Calu3 (cell line): ENCODE results near the gene CXCR5. TPM values are rescaled to one million over a fixed set of nuclear protein-coding genes. Genes with fewer than 3 reads are reported as not detected.

ENCODE experiments used
- Bru-seq: library from RNA; stranded (reverse); fragments of 400-500 nt; gene quantifications from one replicate; lab custom pipeline; 2021; lab: Mats Ljungman, UMichigan
- BruChase-seq, 2 experiments: library from RNA; stranded (reverse); fragments of 400-500 nt; gene quantifications; one replicate each; lab custom pipeline; 2021; lab: Mats Ljungman, UMichigan
- BruUV-seq: library from RNA; stranded (reverse); fragments of 400-500 nt; replicated peaks from 2 replicates; lab custom pipeline; 2021; lab: Mats Ljungman, UMichigan
- CTCF ChIA-PET: fragments of 300-600 bp; sonication (Branson Sonifier 250); formaldehyde crosslinking; loops from one replicate; lab custom pipeline; 2022; ENCODE audit warnings: antibody characterized with exemption; lab: Charles Lee
- DNase-seq: peaks from one replicate; pipeline ENCODE4 v3.0.0; 2022
- H3K27ac Mint-ChIP-seq: one replicate; pipeline ENCODE4 v1.8.0; 2022; ENCODE audit warnings: mixed read lengths; ENCODE audit not compliant: unreplicated experiment
- H3K27me3 Mint-ChIP-seq: one replicate; pipeline ENCODE4 v1.8.0; 2022; ENCODE audit warnings: mixed read lengths; ENCODE audit not compliant: unreplicated experiment
- H3K36me3 Mint-ChIP-seq: one replicate; pipeline ENCODE4 v1.8.0; 2022; ENCODE audit warnings: mild to moderate bottlenecking, moderate library complexity, mixed read lengths; ENCODE audit not compliant: insufficient read depth, unreplicated experiment
- H3K4me1 Mint-ChIP-seq: one replicate; pipeline ENCODE4 v1.8.0; 2022; ENCODE audit warnings: mild to moderate bottlenecking, low read depth, mixed read lengths; ENCODE audit not compliant: unreplicated experiment
- H3K4me3 Mint-ChIP-seq: one replicate; pipeline ENCODE4 v1.8.0; 2022; ENCODE audit warnings: mild to moderate bottlenecking, low read depth, moderate library complexity, mixed read lengths; ENCODE audit not compliant: unreplicated experiment
- H3K9me3 Mint-ChIP-seq: one replicate; pipeline ENCODE4 v1.8.0; 2022; ENCODE audit warnings: low read depth, mixed read lengths; ENCODE audit not compliant: unreplicated experiment
- CTCF ChIP-seq: fragments of 200-600 bp; IDR thresholded peaks from one replicate; pipeline ENCODE4 v1.8.0; 2022; ENCODE audit warnings: antibody characterized with exemption; ENCODE audit not compliant: unreplicated experiment
- intact Hi-C: fragments of 100-400 bp; cut with micrococcal nuclease; formaldehyde crosslinking; loops from one replicate; pipeline ENCODE4 v1.10.0; 2022; ENCODE audit not compliant: unreplicated experiment
- long read RNA-seq: library from polyadenylated mRNA; stranded (forward); transcript quantifications from one replicate; pipeline ENCODE4 v2.0.0, GENCODE V29; 2022
- total RNA-seq: library from RNA; stranded (reverse); gene quantifications from 2 replicates; pipeline ENCODE4 v1.2.3, GENCODE V29; 2022

Gene CXCR5
- not detected in 2 replicates for total RNA-seq
- not detected for Bru-seq, nascent RNA
- not detected for BruChase-seq, experiment 1, labeled RNA remaining after a 6-hour chase
- BruChase-seq, experiment 2, labeled RNA remaining after a 2-hour chase: not detected
- long read RNA-seq, partial matches to known transcripts: 0 of 1 reads
- long read RNA-seq, other reads (novel, unspliced or antisense): 1 of 1 reads

DNA sequence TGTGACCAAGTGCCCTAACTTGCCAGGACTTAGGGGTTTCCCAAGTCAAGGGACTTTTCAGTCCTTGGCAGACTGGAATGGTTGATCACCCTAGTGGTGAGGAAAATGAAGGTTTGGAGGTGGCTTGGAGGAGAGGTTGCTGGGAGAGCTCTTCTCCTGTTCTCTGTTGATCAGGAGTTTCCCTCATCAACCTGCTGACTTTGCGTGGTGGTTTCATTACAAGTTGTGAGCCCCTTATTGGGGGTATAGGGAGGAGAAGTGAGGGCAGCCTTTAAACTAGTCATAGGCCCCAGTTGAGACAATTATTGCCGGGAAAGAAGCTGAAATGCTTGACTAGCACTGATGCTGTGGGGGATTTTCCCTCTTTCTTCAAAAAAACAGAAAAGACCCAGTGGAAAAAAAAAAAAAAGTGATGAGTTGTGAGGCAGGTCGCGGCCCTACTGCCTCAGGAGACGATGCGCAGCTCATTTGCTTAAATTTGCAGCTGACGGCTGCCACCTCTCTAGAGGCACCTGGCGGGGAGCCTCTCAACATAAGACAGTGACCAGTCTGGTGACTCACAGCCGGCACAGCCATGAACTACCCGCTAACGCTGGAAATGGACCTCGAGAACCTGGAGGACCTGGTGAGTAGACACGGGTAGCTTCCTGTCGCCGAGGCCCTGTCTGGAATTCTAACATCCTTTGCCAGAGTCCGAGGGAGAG is at the start of gene CXCR5:
TSS of gene CXCR5 (plus strand) at position 525 of the 704 bp plus-strand sequence. CDS start at position 575, 50 bp downstream.
- intact Hi-C loops: no loop called here
- Mint-ChIP-seq H3K36me3 (no peaks in the 10 kb centered on the region), H3K4me1 (peaks cover 11% of the 10 kb centered on the region), H3K27ac (no peak within 1 kb of the TSS), H3K4me3 (no peak within 1 kb of the TSS), H3K27me3 (peaks cover 18% of the 10 kb centered on the region), H3K9me3 (no peaks in the 10 kb centered on the region)
- CTCF ChIA-PET: interaction anchor here (1.3 kb wide), 1 partner anchor 13 kb away, joined by 3 read pairs; no protein-coding TSS in a partner anchor
- no peak for TF ChIP-seq CTCF
- no TSS peak for BruUV-seq
- DNase-seq: no peak

DNA sequence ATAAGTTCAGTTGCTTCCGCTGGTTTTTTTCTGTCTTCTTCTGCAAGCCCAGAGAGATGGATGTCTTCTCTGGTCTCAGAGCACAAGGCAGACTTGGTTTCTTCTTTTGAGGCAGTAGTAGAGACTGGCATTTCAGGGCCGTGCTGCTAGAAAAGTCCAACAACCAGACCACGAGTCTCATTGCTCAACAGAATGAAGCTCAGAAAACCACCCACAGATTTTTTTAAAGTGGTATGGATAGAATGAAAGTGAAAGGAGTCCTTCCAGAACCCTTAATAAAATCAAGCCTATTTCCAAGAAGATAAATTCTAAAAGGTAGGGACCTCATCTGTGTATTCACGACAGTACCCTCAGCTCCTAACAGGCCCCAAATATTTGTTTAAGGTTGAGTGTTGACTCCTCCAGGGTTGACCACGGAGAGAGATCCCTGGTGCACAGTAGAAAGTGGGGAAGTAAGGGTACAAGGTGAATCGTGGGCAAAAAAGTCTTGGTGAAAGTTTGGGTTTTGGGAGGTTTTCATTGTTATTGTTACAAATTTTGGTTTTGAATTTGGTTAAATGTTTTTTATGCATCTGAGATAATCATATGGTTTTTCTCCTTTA is 49.2 kb upstream of the CXCR5 start:
- H3K36me3 Mint-ChIP-seq: no peaks in the 10 kb centered on the region
- H3K9me3 Mint-ChIP-seq: no peaks in the 10 kb centered on the region
- TF ChIP-seq CTCF: no peak
- no peak for DNase-seq
- no peaks in the 10 kb centered on the region for H3K4me1 Mint-ChIP-seq
- no TSS peak for BruUV-seq
- CTCF ChIA-PET: no interaction called here
- no peak overlapping the region for H3K4me3 Mint-ChIP-seq
- H3K27me3 Mint-ChIP-seq: no peaks in the 10 kb centered on the region
- no peak overlapping the region for H3K27ac Mint-ChIP-seq
- intact Hi-C loops: no loop called here

GRCh38 chr11:118837868-118838267 is 45.8 kb upstream of the CXCR5 start:
- CTCF ChIA-PET: no interaction called here
- no peak for TF ChIP-seq CTCF
- no peak overlapping the region for H3K27ac Mint-ChIP-seq
- no peaks in the 10 kb centered on the region for H3K9me3 Mint-ChIP-seq
- no peaks in the 10 kb centered on the region for H3K27me3 Mint-ChIP-seq
- intact Hi-C loops: no loop called here
- no TSS peak for BruUV-seq
- DNase-seq: no peak
- H3K4me3 Mint-ChIP-seq: no peak overlapping the region
- no peaks in the 10 kb centered on the region for H3K36me3 Mint-ChIP-seq
- H3K4me1 Mint-ChIP-seq: peaks cover 11% of the 10 kb centered on the region

DNA sequence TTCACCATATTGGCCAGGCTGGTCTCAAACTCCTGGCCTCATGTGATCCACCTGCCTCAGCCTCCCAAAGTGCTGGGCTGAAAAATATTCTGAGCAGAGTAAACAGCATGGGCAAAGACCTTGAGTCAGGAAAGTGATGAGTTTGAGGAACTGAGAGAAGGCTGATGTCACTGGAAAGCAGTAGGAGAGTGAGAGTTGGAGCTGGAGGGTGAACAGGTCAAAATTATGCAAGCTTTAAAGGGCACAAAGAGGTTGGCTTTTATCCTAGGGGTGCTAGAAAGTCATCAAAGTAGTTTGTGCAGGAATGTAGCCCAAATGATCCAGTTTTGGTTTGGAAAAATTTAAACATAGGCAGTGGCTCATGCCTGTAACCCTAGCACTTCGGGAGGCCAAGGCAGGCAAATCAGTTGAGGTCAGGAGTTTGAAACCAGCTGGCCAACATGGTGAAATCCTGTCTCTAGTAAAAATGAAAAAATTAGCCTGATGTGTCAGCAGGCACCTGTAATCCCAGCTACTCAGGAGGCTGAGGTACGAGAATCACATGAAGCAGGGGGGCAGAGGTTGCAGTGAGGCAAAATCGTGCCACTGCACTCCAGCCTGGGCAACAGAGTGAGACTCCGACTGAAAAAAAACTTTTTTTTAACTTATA is 44.7 kb upstream of the CXCR5 start:
- TF ChIP-seq CTCF: no peak
- Mint-ChIP-seq H3K4me3 (no peak overlapping the region), H3K36me3 (no peaks in the 10 kb centered on the region), H3K27me3 (no peaks in the 10 kb centered on the region), H3K9me3 (no peaks in the 10 kb centered on the region), H3K4me1 (peaks cover 11% of the 10 kb centered on the region), H3K27ac (no peak overlapping the region)
- BruUV-seq: no TSS peak
- no peak for DNase-seq
- CTCF ChIA-PET: no interaction called here
- intact Hi-C loops: no loop called here
